Right ventricle myocardium superior (tissue), 1 donor: Measurements from ENCODE around the gene TBX1. TPM values are rescaled to one million over a fixed set of nuclear protein-coding genes. Genes with fewer than 3 reads are reported as not detected.

ENCODE experiments used
- ATAC-seq: fragments of 200-7000 bp; cut with Tn5 transposase; one replicate; pipeline ENCODE4 v1.9.1; 2020; ENCODE audit warnings: mild to moderate bottlenecking; ENCODE audit not compliant: poor library complexity
- DNase-seq: peaks from one replicate; pipeline ENCODE4 v3.0.0-alpha.2; 2020
- intact Hi-C: fragments of 100-400 bp; cut with DNase I; formaldehyde crosslinking; loops from one replicate; pipeline ENCODE4 v1.11.2; 2022
- total RNA-seq: library from RNA; stranded (reverse); fragmentation: NEBNext Ultra II Directional; extraction: Animal tissue kit (Norgen Biotek cat#: 25700); gene quantifications from one replicate; pipeline ENCODE4 v1.2.1, GENCODE V29; 2021
- donor health status: DM: no; HTN: yes; CAD: no; lungs with severe emphysema.

The TBX1 gene
- total RNA-seq, 1 donor from 2014 or later, result 3.2 TPM

GRCh38 chr22:19733755-19734154 lies 26.8 kb upstream of the TBX1 start:
- no peak for ATAC-seq
- intact Hi-C loops, result no loop called here

GRCh38 chr22:19734163-19734562 lies 26.4 kb upstream of the TBX1 start:
- ATAC-seq (no peak), DNase-seq (no peak)
- intact Hi-C loops, result no loop called here

More at GRCh38 chr22:19733755-19734154, 26.8 kb upstream of the TBX1 start:
- no peak for DNase-seq

- intact Hi-C loops, result no loop called here
- no peak for ATAC-seq
- no peak for DNase-seq
These were observed 25.7 kb upstream of the TBX1 start for GRCh38 chr22:19734837-19735382.

GRCh38 chr22:19735665-19736510 lies 24.7 kb upstream of the TBX1 start:
- intact Hi-C loops, result no loop called here
- ATAC-seq (no peak), DNase-seq (no peak)

- ATAC-seq, result no peak
- intact Hi-C loops, result no loop called here
- DNase-seq, result no peak
These were observed 22.5 kb upstream of the TBX1 start for GRCh38 chr22:19737846-19738663.

GRCh38 chr22:19738664-19739447 lies 21.7 kb upstream of the TBX1 start:
- intact Hi-C loops, result no loop called here
- no peak for ATAC-seq

GRCh38 chr22:19739448-19739895 lies 21.1 kb upstream of the TBX1 start:
- DNase-seq (no peak), ATAC-seq (no peak)
- intact Hi-C loops, result no loop called here

More at GRCh38 chr22:19738664-19739447, 21.7 kb upstream of the TBX1 start:
- DNase-seq, result no peak

- intact Hi-C loops, result no loop called here
- ATAC-seq, result no peak
- no peak for DNase-seq
These were observed 20.6 kb upstream of the TBX1 start for GRCh38 chr22:19739911-19740449.

- intact Hi-C loops, result no loop called here
- no peak for DNase-seq
- no peak for ATAC-seq
These were observed 20.0 kb upstream of the TBX1 start for GRCh38 chr22:19740586-19740985.

- ATAC-seq, result no peak
- intact Hi-C loops, result no loop called here
- no peak for DNase-seq
These were observed 19.5 kb upstream of the TBX1 start for GRCh38 chr22:19741053-19741452.

- intact Hi-C loops, result no loop called here
- DNase-seq (no peak), ATAC-seq (no peak)
These were observed 18.2 kb upstream of the TBX1 start for GRCh38 chr22:19742160-19743066.

- intact Hi-C loops, result no loop called here
- ATAC-seq, result no peak
- no peak for DNase-seq
These were observed 17.5 kb upstream of the TBX1 start for GRCh38 chr22:19743081-19743480.

GRCh38 chr22:19743651-19744050 lies 16.9 kb upstream of the TBX1 start:
- ATAC-seq, result no peak
- intact Hi-C loops, result no loop called here
- no peak for DNase-seq

- DNase-seq (no peak), ATAC-seq (no peak)
- intact Hi-C loops, result no loop called here
These were observed 16.1 kb upstream of the TBX1 start for GRCh38 chr22:19744350-19745006.

GRCh38 chr22:19745155-19746101 lies 15.2 kb upstream of the TBX1 start:
- intact Hi-C loops, result no loop called here
- ATAC-seq, result peak; percentile 90
- DNase-seq, result peak; percentile 83

- no peak for DNase-seq
- intact Hi-C loops, result no loop called here
- ATAC-seq, result no peak
These were observed 13.9 kb upstream of the TBX1 start for GRCh38 chr22:19746726-19747125.
